A549 treated with Mapracorat at 1 μM for 4 hours (cell line): ENCODE results near the gene FOXR2. TPM values are rescaled to one million over a fixed set of nuclear protein-coding genes. Genes with fewer than 3 reads are reported as not detected.

Experiments used
- total RNA-seq: library from RNA; stranded (reverse); fragments of 200-300 nt; extraction: Qiagen RNA extraction; gene quantifications from 5 replicates; pipeline ENCODE4 v1.2.3, GENCODE V29; 2022

The FOXR2 gene
- total RNA-seq, result not detected in 5 replicates

GRCh38 chrX:55623100-55623499, at the start of gene FOXR2:
Gene FOXR2 (plus strand): TSS chrX:55623400. CDS start chrX:55623712, 312 bp downstream.

Other genes with a start within 250 kb of the FOXR2 start
- gene MAGEH1, start 171.3 kb upstream of the FOXR2 start, total RNA-seq, result 5.9 to 7.8 TPM (median 7.0 TPM) in 5 replicates
- 0.41 to 0.60 TPM (median 0.43 TPM) in 5 replicates for gene USP51, start 133.6 kb upstream of the FOXR2 start, total RNA-seq
- gene RRAGB, start 94.3 kb downstream of the FOXR2 start, total RNA-seq, result 12.8 to 15.0 TPM (median 14.5 TPM) in 5 replicates